Stomach (tissue), 9 donors: ENCODE data around the gene MRPS33. TPM values are rescaled to one million over a fixed set of nuclear protein-coding genes. Genes with fewer than 3 reads are reported as not detected.

ENCODE experiments used
- DNase-seq, 2 donors: peaks; one replicate each; pipeline versions ENCODE4 v3.0.0 to v3.0.0-alpha.2; 2013 to 2019
- H3K27ac ChIP-seq, 5 donors: fragments of 200-600 bp in 4 of 5; sonication (generic) in 4 of 5; one replicate each; pipeline ENCODE4 v1.5.1; 2013 to 2019; ENCODE audit warnings: mild to moderate bottlenecking in 1 of 5, moderate library complexity in 1 of 5
- H3K27me3 ChIP-seq, 3 donors: fragments of 200-600 bp; sonication (generic); one replicate each; pipeline ENCODE4 v1.5.1; 2017 to 2019; ENCODE audit warnings: mixed run types in 1 of 3
- H3K36me3 ChIP-seq, 4 donors: fragments of 200-600 bp; sonication (generic); 1 replicate in 3 of 4; 2 replicates in 1 of 4; pipeline ENCODE4 v1.5.1; 2016 to 2019
- H3K4me1 ChIP-seq, 4 donors: fragments of 200-600 bp; sonication (generic); one replicate each; pipeline ENCODE4 v1.5.1; 2016 to 2019
- H3K4me3 ChIP-seq, 4 donors: fragments of 200-600 bp; sonication (generic) in 3 of 4; one replicate each; pipeline ENCODE4 v1.5.1; 2016 to 2019; ENCODE audit warnings: mild to moderate bottlenecking in 1 of 4
- H3K9me3 ChIP-seq, 4 donors: fragments of 200-600 bp; sonication (generic); one replicate each; pipeline ENCODE4 v1.5.1; 2016 to 2019
- EP300 ChIP-seq: sonication (generic); formaldehyde crosslinking; IDR thresholded peaks from one replicate; pipeline ENCODE4 v1.6.1; 2017; ENCODE audit warnings: antibody characterized with exemption
- POLR2A ChIP-seq, 4 donors: fragments of 450-650 bp; IDR thresholded peaks; one replicate each; pipeline ENCODE4 v1.6.1; 2016; ENCODE audit warnings: antibody characterized with exemption in 4 of 4, control low read depth in 2 of 4, mild to moderate bottlenecking in 1 of 4, moderate library complexity in 1 of 4
- POLR2AphosphoS5 ChIP-seq, 3 donors: sonication (generic); formaldehyde crosslinking; IDR thresholded peaks; one replicate each; pipeline ENCODE4 v1.6.1; 2016; ENCODE audit warnings: antibody characterized with exemption in 3 of 3
- WGBS, 5 donors: extraction: QIAGEN DNeasy Blood & Tissue Kit in 3 of 5; methylation state at CpG; one replicate each; pipeline versions ENCODE4 v1.1.5 to v1.1.7; 2013 to 2018; 5-methylcytosine and 5-hydroxymethylcytosine counted together
- intact Hi-C: fragments of 100-400 bp; cut with DNase I; formaldehyde crosslinking; loops from one replicate; pipeline ENCODE4 v1.15.1; 2023; ENCODE audit warnings: low total_unique reads
- polyA plus RNA-seq, 3 donors: library from polyadenylated mRNA; stranded (reverse); fragments of 200-250 nt; gene quantifications; one replicate each; pipeline ENCODE4 v1.2.3, GENCODE V29; 2013
- total RNA-seq, 5 donors: library from RNA; depleted of rRNA; stranded (reverse); fragments of >200 nt; gene quantifications; one replicate each; pipeline versions ENCODE4 v1.1.0 to v1.2.3, GENCODE V29; 2014 to 2016
- TF ChIP-seq, protein P1 (sequence below), 7 experiments: fragments of 450-650 bp in 4 of 7; fragments of 200-600 bp in 3 of 7; sonication (generic) in 3 of 7; IDR thresholded peaks; one replicate each; pipeline ENCODE4 v1.5.1; 2016 to 2019; ENCODE audit warnings: antibody characterized with exemption in 7 of 7, control low read depth in 2 of 7, mild to moderate bottlenecking in 1 of 7
- donor health status: healthy with polysubstance abuse.
- donor health status: Bipolar disorder and iron deficiency.
- donor health status: healthy.

The MRPS33 gene
- total and polyA plus RNA-seq, 8 donors, result 0.89 to 99.9 (median 51.3) TPM; not detected in 1

DNA sequence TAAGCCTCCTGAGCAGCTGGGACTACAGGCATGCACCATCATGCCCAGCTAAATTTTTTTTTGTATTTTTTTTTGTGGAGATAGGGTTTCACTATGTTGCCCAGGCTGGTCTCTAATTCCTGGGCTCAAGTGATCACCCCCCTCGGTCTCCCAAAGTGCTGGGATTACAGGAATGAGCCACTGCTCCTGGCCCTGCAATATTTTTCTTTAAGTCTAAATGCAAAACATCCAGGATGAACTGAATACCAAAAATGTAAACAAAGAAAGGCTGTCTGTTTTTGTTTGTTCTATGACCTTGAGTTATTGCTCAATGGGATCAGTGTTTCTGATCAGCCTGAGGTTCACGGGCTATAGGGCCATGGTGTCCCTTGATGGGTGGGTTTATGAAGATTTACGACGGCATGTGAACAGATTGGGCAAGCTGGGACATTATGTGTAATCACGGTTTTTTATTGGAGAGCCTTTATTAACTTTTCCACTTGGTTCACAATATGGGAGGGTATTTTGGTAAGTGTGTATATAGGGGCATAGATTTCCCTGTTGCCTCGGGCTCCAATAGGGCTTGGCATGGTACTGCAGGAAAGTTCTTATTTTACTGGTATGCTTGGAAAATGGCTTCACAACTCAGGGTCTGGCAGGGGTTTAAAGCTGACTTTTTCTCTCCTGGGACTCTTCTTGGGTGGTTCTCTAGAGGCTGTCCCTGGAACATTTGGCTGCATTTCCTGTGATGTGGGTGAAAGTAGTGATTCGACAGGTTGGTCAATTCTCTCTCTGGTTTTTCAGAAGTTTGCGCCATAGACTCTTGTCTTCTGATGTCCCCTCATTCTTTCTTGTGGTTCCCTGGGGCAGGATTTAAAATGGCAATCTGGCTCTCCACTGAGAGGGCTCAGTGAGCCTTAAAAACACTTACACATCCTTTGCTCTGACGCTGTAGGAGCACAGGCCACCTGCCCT, 41.6 kb downstream of the MRPS33 start:
- no peak for DNase-seq
- WGBS, 5 donors, result 76 to 82% (median 78%) methylated on average over 9 of the region's 9 CpGs
- no peaks in the 10 kb centered on the region for H3K9me3 ChIP-seq
- H3K4me1 ChIP-seq, result peaks cover 0 to 5% (median 0%) of the 10 kb centered on the region in 4 donors
- H3K36me3 ChIP-seq, result no peaks in the 10 kb centered on the region
- no peak overlapping the region for H3K4me3 ChIP-seq
- H3K27me3 ChIP-seq, result no peaks in the 10 kb centered on the region
- intact Hi-C loops, result no loop called here
- TF ChIP-seq EP300 (no peak), POLR2AphosphoS5 (IDR thresholded peaks at IDR 0.05) (no peak), POLR2A (IDR thresholded peaks at IDR 0.05) (no peak)
- TF ChIP-seq, protein P1, sequence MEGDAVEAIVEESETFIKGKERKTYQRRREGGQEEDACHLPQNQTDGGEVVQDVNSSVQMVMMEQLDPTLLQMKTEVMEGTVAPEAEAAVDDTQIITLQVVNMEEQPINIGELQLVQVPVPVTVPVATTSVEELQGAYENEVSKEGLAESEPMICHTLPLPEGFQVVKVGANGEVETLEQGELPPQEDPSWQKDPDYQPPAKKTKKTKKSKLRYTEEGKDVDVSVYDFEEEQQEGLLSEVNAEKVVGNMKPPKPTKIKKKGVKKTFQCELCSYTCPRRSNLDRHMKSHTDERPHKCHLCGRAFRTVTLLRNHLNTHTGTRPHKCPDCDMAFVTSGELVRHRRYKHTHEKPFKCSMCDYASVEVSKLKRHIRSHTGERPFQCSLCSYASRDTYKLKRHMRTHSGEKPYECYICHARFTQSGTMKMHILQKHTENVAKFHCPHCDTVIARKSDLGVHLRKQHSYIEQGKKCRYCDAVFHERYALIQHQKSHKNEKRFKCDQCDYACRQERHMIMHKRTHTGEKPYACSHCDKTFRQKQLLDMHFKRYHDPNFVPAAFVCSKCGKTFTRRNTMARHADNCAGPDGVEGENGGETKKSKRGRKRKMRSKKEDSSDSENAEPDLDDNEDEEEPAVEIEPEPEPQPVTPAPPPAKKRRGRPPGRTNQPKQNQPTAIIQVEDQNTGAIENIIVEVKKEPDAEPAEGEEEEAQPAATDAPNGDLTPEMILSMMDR (IDR thresholded peaks at IDR 0.05), result no peak
- no peak overlapping the region for H3K27ac ChIP-seq

GRCh38 chr7:140972344-140972743, 42.4 kb downstream of the MRPS33 start:
- Histone ChIP-seq H3K4me3 (no peak overlapping the region), H3K9me3 (no peaks in the 10 kb centered on the region), H3K27me3 (no peaks in the 10 kb centered on the region), H3K27ac (no peak overlapping the region), H3K36me3 (no peaks in the 10 kb centered on the region), H3K4me1 (peaks cover 0 to 5% (median 0%) of the 10 kb centered on the region in 4 donors)
- DNase-seq, result no peak
- TF ChIP-seq POLR2A (IDR thresholded peaks at IDR 0.05) (no peak), EP300 (no peak), POLR2AphosphoS5 (IDR thresholded peaks at IDR 0.05) (no peak)
- TF ChIP-seq, protein P1 (IDR thresholded peaks at IDR 0.05), result no peak
- 85 to 93% (median 89%) methylated on average over 2 of the region's 2 CpGs for WGBS, 5 donors
- intact Hi-C loops, result no loop called here

DNA sequence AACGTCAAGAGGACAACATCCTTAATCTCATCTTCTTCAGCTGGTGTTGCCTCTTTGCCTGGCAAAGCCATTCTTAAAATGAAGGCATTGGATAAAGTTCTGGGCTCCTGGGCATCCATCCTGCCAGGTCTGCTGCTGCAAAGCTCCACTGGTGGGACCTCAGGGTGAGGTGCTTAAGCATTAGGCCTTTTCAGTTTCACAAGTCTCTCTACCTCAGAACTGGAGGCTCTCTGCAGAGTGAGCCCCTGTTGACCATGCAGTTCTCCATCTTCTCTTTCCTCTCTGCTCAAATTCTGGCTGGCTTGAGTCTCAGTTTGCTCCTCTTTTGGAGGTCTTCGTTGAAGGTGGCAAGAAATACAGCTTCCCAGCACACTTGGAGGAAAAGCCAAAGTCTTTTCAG, 47.3 kb downstream of the MRPS33 start:
- DNase-seq, result no peak
- H3K4me3 ChIP-seq, result no peak overlapping the region
- no peak overlapping the region for H3K27ac ChIP-seq
- intact Hi-C loops, result no loop called here
- no peaks in the 10 kb centered on the region for H3K4me1 ChIP-seq
- TF ChIP-seq, protein P1 (IDR thresholded peaks at IDR 0.05), result no peak
- TF ChIP-seq POLR2AphosphoS5 (IDR thresholded peaks at IDR 0.05), result no peak
- no peak for TF ChIP-seq POLR2A (IDR thresholded peaks at IDR 0.05)
- TF ChIP-seq EP300, result no peak
- WGBS, 5 donors, result 54 to 81% (median 73%) methylated on average over 2 of the region's 2 CpGs
- peaks cover 0 to 4% (median 0%) of the 10 kb centered on the region in 4 donors for H3K9me3 ChIP-seq
- H3K36me3 ChIP-seq, result no peaks in the 10 kb centered on the region
- H3K27me3 ChIP-seq, result no peaks in the 10 kb centered on the region

DNA sequence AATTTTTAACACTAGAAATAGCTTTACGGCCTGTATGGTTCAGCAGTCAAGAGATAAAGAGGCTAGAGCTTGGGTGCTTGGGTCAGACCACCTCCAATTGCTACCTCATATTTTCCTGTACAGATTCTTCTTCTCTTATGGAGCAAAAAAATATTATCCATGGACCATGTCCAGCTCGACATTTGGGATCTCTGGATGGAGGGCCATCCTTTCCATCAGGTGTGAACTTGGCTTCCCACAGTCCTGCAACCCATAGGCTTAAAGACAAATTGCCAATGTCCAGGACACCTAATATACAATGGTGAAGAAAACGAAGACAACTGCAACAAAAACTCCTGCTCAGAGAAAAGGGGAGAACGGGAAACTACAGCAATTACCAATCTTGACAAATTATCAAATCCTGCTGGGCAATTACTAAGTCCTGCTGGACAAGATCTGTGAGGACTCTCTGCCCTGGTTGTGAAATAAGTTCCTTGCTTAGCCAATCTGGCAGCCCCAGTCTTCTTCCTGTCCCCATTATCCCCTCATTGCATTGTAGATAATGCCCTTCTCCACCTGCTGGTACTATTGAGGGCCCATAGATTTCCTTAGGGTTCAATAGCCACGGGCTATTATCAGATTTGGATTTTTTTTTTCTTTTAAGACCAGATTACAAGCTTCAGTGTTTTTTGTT, 48.1 kb downstream of the MRPS33 start:
- intact Hi-C loops, result no loop called here
- no peaks in the 10 kb centered on the region for H3K4me1 ChIP-seq
- H3K36me3 ChIP-seq, result no peaks in the 10 kb centered on the region
- H3K27me3 ChIP-seq, result no peaks in the 10 kb centered on the region
- no peak overlapping the region for H3K27ac ChIP-seq
- WGBS, 5 donors, result 56 to 69% (median 65%) methylated on average over 5 of the region's 5 CpGs
- TF ChIP-seq POLR2AphosphoS5 (IDR thresholded peaks at IDR 0.05) (no peak), EP300 (no peak), POLR2A (IDR thresholded peaks at IDR 0.05) (no peak)
- TF ChIP-seq, protein P1 (IDR thresholded peaks at IDR 0.05), result no peak
- peaks cover 0 to 4% (median 0%) of the 10 kb centered on the region in 4 donors for H3K9me3 ChIP-seq
- no peak overlapping the region for H3K4me3 ChIP-seq
- no peak for DNase-seq
